H1 (cell line): Measurements from ENCODE around the gene DDHD1. TPM values are rescaled to one million over a fixed set of nuclear protein-coding genes. Genes with fewer than 3 reads are reported as not detected.

ENCODE experiments used
- CTCF ChIA-PET: fragments of 300-600 bp; sonication (Branson Sonifier 250); formaldehyde crosslinking; loops from one replicate; lab custom pipeline; 2021; ENCODE audit not compliant: partially characterized antibody; lab: Charles Lee
- POLR2A ChIA-PET: fragments of 300-600 bp; sonication (Branson Sonifier 250); formaldehyde crosslinking; loops from one replicate; lab custom pipeline; 2021; ENCODE audit warnings: inconsistent platforms; ENCODE audit not compliant: partially characterized antibody; lab: Charles Lee
- DNase-seq, 2 experiments: peaks; one replicate each; pipeline versions ENCODE4 v3.0.0 to v3.0.0-alpha.2; 2010 to 2022; ENCODE audit warnings: low spot score in 2 of 2, low read depth in 1 of 2, mixed read lengths in 1 of 2
- FAIRE-seq: peaks from 2 replicates; lab custom pipeline; 2011; peaks lifted over from hg19 to GRCh38; lab: Jason Lieb, UNC
- H2AFZ ChIP-seq: 2 replicates; pipeline ENCODE4 v1.8.1; 2012; ENCODE audit warnings: low read length, inconsistent platforms
- H2AK5ac ChIP-seq: 2 replicates; pipeline ENCODE4 v1.6.1; 2013; ENCODE audit warnings: low read depth, low read length
- H2BK120ac ChIP-seq: replicated peaks from 2 replicates; pipeline ENCODE3; 2013; ENCODE audit warnings: low read depth, low read length, inconsistent platforms
- H2BK12ac ChIP-seq: 2 replicates; pipeline ENCODE4 v1.6.1; 2013; ENCODE audit warnings: low read depth, low read length
- H2BK15ac ChIP-seq: 2 replicates; pipeline ENCODE4 v1.6.1; 2013; ENCODE audit warnings: low read length
- H2BK20ac ChIP-seq: 2 replicates; pipeline ENCODE4 v1.6.1; 2013; ENCODE audit warnings: low read length
- H2BK5ac ChIP-seq: 2 replicates; pipeline ENCODE4 v1.6.1; 2013; ENCODE audit warnings: low read depth, low read length
- H3K14ac ChIP-seq: 2 replicates; pipeline ENCODE4 v1.6.1; 2013; ENCODE audit warnings: inconsistent platforms; ENCODE audit not compliant: insufficient read length
- H3K18ac ChIP-seq: 2 replicates; pipeline ENCODE4 v1.6.1; 2013; ENCODE audit warnings: low read length; ENCODE audit errors: extremely low read depth
- H3K23ac ChIP-seq: 2 replicates; pipeline ENCODE4 v1.6.1; 2013; ENCODE audit warnings: inconsistent platforms; ENCODE audit not compliant: insufficient read length
- H3K23me2 ChIP-seq: 2 replicates; pipeline ENCODE4 v1.6.1; 2013; ENCODE audit warnings: low read depth, low read length
- H3K27ac ChIP-seq: 2 replicates; pipeline ENCODE4 v1.6.1; 2011; ENCODE audit warnings: low read depth, low read length, inconsistent platforms
- H3K27me3 ChIP-seq, 4 experiments: replicated peaks in 1 of 4; 1 replicate in 1 of 4; 2 replicates in 3 of 4; pipeline versions ENCODE4 v1.6.1 to v1.8.1; 2011 to 2013; ENCODE audit warnings: low read length in 3 of 4, mild to moderate bottlenecking in 3 of 4, inconsistent platforms in 2 of 4, mixed read lengths in 2 of 4, moderate library complexity in 1 of 4; ENCODE audit not compliant: control insufficient read depth in 3 of 4, insufficient read depth in 3 of 4; ENCODE audit errors: extremely low read depth in 1 of 4
- H3K36me3 ChIP-seq, 4 experiments: 2 replicates each; pipeline versions ENCODE4 v1.6.1 to v1.8.1; 2011 to 2013; ENCODE audit warnings: mild to moderate bottlenecking in 4 of 4, low read length in 3 of 4, moderate library complexity in 2 of 4, control low read depth in 1 of 4, inconsistent platforms in 1 of 4; ENCODE audit not compliant: insufficient read depth in 4 of 4, control insufficient read depth in 2 of 4
- H3K4ac ChIP-seq: replicated peaks from 2 replicates; pipeline ENCODE3; 2013; ENCODE audit warnings: low read length, low read depth, mixed read lengths, inconsistent platforms; ENCODE audit not compliant: insufficient read length
- H3K4me1 ChIP-seq, 4 experiments: replicated peaks in 1 of 4; 1 replicate in 1 of 4; 2 replicates in 3 of 4; pipeline versions ENCODE4 v1.6.1 to v1.8.1; 2011 to 2013; ENCODE audit warnings: low read length in 3 of 4, inconsistent platforms in 2 of 4, mixed read lengths in 1 of 4; ENCODE audit not compliant: insufficient read depth in 4 of 4, control insufficient read depth in 3 of 4
- H3K4me2 ChIP-seq, 2 experiments: 2 replicates each; pipeline versions ENCODE4 v1.6.1 to v1.8.1; 2011 to 2013; ENCODE audit warnings: low read depth in 2 of 2, low read length in 2 of 2, control low read depth in 1 of 2, inconsistent platforms in 1 of 2, mild to moderate bottlenecking in 1 of 2; ENCODE audit not compliant: insufficient read depth in 1 of 2
- H3K4me3 ChIP-seq, 4 experiments: fragments of 200-600, 300-600 bp in 1 of 4; sonication (generic), shearing (Covaris generic), sonication (Bioruptor Twin) in 1 of 4; 2 replicates each; pipeline versions ENCODE4 v1.5.1 to v1.8.1; 2011 to 2016; ENCODE audit warnings: low read length in 4 of 4, low read depth in 3 of 4, control low read depth in 2 of 4, inconsistent platforms in 2 of 4, mild to moderate bottlenecking in 2 of 4, mixed read lengths in 1 of 4, moderate library complexity in 1 of 4; ENCODE audit not compliant: insufficient read depth in 2 of 4; ENCODE audit errors: extremely low read depth in 1 of 4
- H3K56ac ChIP-seq: replicated peaks from 2 replicates; pipeline ENCODE3; 2013; ENCODE audit warnings: low read depth, mild to moderate bottlenecking, mixed read lengths, low read length, inconsistent platforms; ENCODE audit not compliant: insufficient read length
- H3K79me1 ChIP-seq: 2 replicates; pipeline ENCODE4 v1.6.1; 2013; ENCODE audit warnings: low read depth, low read length, control low read depth
- H3K79me2 ChIP-seq, 2 experiments: 2 replicates each; pipeline versions ENCODE4 v1.6.1 to v1.8.1; 2012 to 2013; ENCODE audit warnings: low read length in 2 of 2, mild to moderate bottlenecking in 2 of 2, inconsistent platforms in 1 of 2; ENCODE audit not compliant: insufficient read depth in 2 of 2, control insufficient read depth in 1 of 2
- H3K9ac ChIP-seq, 4 experiments: replicated peaks in 1 of 4; 1 replicate in 1 of 4; 2 replicates in 3 of 4; pipeline versions ENCODE4 v1.6.1 to v1.8.1; 2011 to 2013; ENCODE audit warnings: low read depth in 3 of 4, low read length in 3 of 4, control low read depth in 2 of 4, mild to moderate bottlenecking in 2 of 4, moderate library complexity in 2 of 4, inconsistent platforms in 1 of 4; ENCODE audit errors: extremely low read depth in 1 of 4
- H3K9me3 ChIP-seq, 2 experiments: 2 replicates each; pipeline versions ENCODE4 v1.6.1 to v1.8.1; 2012 to 2013; ENCODE audit warnings: mild to moderate bottlenecking in 2 of 2, moderate library complexity in 2 of 2, control low read depth in 1 of 2, inconsistent platforms in 1 of 2, low read depth in 1 of 2, low read length in 1 of 2, mixed read lengths in 1 of 2; ENCODE audit not compliant: insufficient read depth in 2 of 2
- H4K20me1 ChIP-seq, 2 experiments: replicated peaks in 1 of 2; 2 replicates each; pipeline versions ENCODE3 to v1.8.1; 2011 to 2013; ENCODE audit warnings: inconsistent platforms in 2 of 2, low read length in 2 of 2, mild to moderate bottlenecking in 1 of 2; ENCODE audit not compliant: insufficient read depth in 2 of 2, control insufficient read depth in 1 of 2
- H4K5ac ChIP-seq: 2 replicates; pipeline ENCODE4 v1.6.1; 2013; ENCODE audit warnings: low read length, low read depth, mixed read lengths, inconsistent platforms; ENCODE audit not compliant: insufficient read length
- H4K8ac ChIP-seq: 2 replicates; pipeline ENCODE4 v1.8.0; 2013; ENCODE audit warnings: mild to moderate bottlenecking, moderate library complexity, low read length, inconsistent platforms; ENCODE audit not compliant: insufficient read depth; ENCODE audit errors: extremely low read depth
- H4K91ac ChIP-seq: replicated peaks from 2 replicates; pipeline ENCODE3; 2013; ENCODE audit warnings: low read length, mixed read lengths, inconsistent platforms; ENCODE audit not compliant: insufficient read length
- ASH2L ChIP-seq: fragments of 200-600, 300-600 bp; sonication (generic); IDR thresholded peaks from one replicate; pipeline ENCODE4 v1.7.1; 2017; ENCODE audit warnings: low read length
- BACH1 ChIP-seq: IDR thresholded peaks from 2 replicates; pipeline ENCODE4 v1.6.1; 2012; ENCODE audit warnings: low read length, improper control_type of control experiment
- EGR1 ChIP-seq: IDR thresholded peaks from 2 replicates; pipeline ENCODE4 v1.6.1; 2011; ENCODE audit warnings: low read depth, low read length, borderline replicate concordance
- POU5F1 ChIP-seq: IDR thresholded peaks from 2 replicates; pipeline ENCODE4 v1.6.1; 2011; ENCODE audit warnings: low read depth, mild to moderate bottlenecking, low read length, moderate library complexity
- RAD21 ChIP-seq, 2 experiments: IDR thresholded peaks in 1 of 2; conservative IDR thresholded peaks in 1 of 2; 2 replicates each; pipeline ENCODE4 v1.6.1; 2011; ENCODE audit warnings: low read depth in 2 of 2, low read length in 2 of 2, improper control_type of control experiment in 1 of 2, inconsistent platforms in 1 of 2, mild to moderate bottlenecking in 1 of 2, moderate library complexity in 1 of 2
- RBBP5 ChIP-seq: IDR thresholded peaks from 2 replicates; pipeline ENCODE4 v1.7.1; 2012; ENCODE audit warnings: low read depth, mild to moderate bottlenecking, inconsistent platforms, low read length, moderate library complexity, borderline replicate concordance
- RFX5 ChIP-seq: IDR thresholded peaks from 2 replicates; pipeline ENCODE4 v1.6.1; 2011; ENCODE audit warnings: low read depth, low read length, improper control_type of control experiment, borderline replicate concordance
- SP4 ChIP-seq: IDR thresholded peaks from 2 replicates; pipeline ENCODE4 v1.6.1; 2012; ENCODE audit warnings: low read length, inconsistent platforms
- SRF ChIP-seq: IDR thresholded peaks from 2 replicates; pipeline ENCODE4 v1.6.1; 2011; ENCODE audit warnings: mild to moderate bottlenecking, low read depth, low read length, moderate library complexity
- TAF7 ChIP-seq: optimal IDR thresholded peaks from 2 replicates; pipeline ENCODE3; 2011; ENCODE audit warnings: low read depth, mild to moderate bottlenecking, inconsistent platforms, low read length, moderate library complexity, borderline replicate concordance
- WGBS, 2 experiments: shearing (Covaris generic) in 1 of 2; methylation state at CpG; one replicate each; pipeline versions ENCODE4 v1.1.6 to v1.1.7; 2013 to 2015; ENCODE audit warnings: low lambda C conversion rate in 2 of 2, mixed read lengths in 2 of 2, inconsistent platforms in 1 of 2, low coverage in 1 of 2, missing lambda C conversion rate in 1 of 2; ENCODE audit not compliant: insufficient replicate concordance in 2 of 2, insufficient coverage in 1 of 2, insufficient read length in 1 of 2; ENCODE audit errors: extremely low coverage in 1 of 2, missing lambda C conversion rate in 1 of 2; 5-methylcytosine and 5-hydroxymethylcytosine counted together
- polyA plus RNA-seq, 7 experiments: library from polyadenylated mRNA; depleted of rRNA in 3 of 7; stranded (reverse) in 5 of 7; unstranded in 2 of 7; fragments of >200 nt in 5 of 7; fragments of 200-250 nt in 2 of 7; gene quantifications; 1 replicate in 5 of 7; 2 replicates in 1 of 7; 4 replicates in 1 of 7; pipeline versions ENCODE4 v1.2.1 to v1.2.3, GENCODE V29; 2011 to 2013; ENCODE audit warnings: missing spikeins in 2 of 7, mixed read lengths in 2 of 7
- total RNA-seq: library from RNA; stranded (reverse); fragmentation: NEBNext Ultra II Directional; extraction: Animal tissue kit (Norgen Biotek cat#: 25700); gene quantifications from 2 replicates; pipeline ENCODE4 v1.2.1, GENCODE V29; 2021
- TF ChIP-seq, protein P1 (sequence below): IDR thresholded peaks from 2 replicates; pipeline ENCODE4 v1.6.1; 2011; ENCODE audit warnings: low read length, improper control_type of control experiment

DDHD1 gene
- total and polyA plus RNA-seq, 2 of the 8 experiments (the other 6 are each of a cell fraction or from before 2014, with no cell fraction given), result 3.6 to 16.0 TPM

DNA sequence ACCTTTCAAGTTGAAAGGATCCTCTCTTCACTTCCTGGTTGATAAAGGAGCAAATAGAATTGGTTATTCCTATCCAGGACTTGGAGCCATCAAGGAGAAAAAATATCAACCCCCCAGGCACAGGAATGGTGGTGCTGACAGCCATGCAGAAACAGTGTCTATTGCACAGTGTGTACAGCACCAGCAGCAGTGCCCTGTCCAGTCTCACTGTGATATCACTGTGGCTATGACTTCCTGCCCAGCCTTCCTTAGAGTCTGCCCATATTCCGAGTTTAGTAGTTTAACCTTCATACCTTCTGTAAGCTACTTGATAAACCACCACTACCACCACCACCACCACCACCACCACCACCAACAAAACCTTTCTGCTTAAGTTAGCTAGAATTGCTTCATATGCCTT lies 157.1 kb downstream of the DDHD1 start:
- H2AK5ac ChIP-seq, result no peak overlapping the region
- 83% methylated on average over 1 of the region's 1 CpG; no CpG with 5 or more reads in 1 of the 2 experiments for WGBS, 2 experiments

More for the DNA sequence above, 157.1 kb downstream of the DDHD1 start:
- H2BK15ac ChIP-seq, result no peak overlapping the region
- H3K23me2 ChIP-seq, result no peaks in the 10 kb centered on the region
- no peak overlapping the region for H3K18ac ChIP-seq
- no peaks in the 10 kb centered on the region for H3K27me3 ChIP-seq
- ChIA-PET CTCF (interaction anchor here (1.5 kb wide), 1 partner anchor 60 kb away, joined by 3 read pairs; no protein-coding TSS in a partner anchor), POLR2A (no interaction called here)
- H3K4me3 ChIP-seq, result no peak overlapping the region
- no peak overlapping the region for H2BK5ac ChIP-seq
- no peak overlapping the region for H3K4ac ChIP-seq
- no peaks in the 10 kb centered on the region for H3K79me1 ChIP-seq
- H2AFZ ChIP-seq, result no peak overlapping the region
- no peak overlapping the region for H4K8ac ChIP-seq
- no peak for DNase-seq
- no peak overlapping the region; a peak in 1 of 7 replicates for H3K9ac ChIP-seq
- H3K14ac ChIP-seq, result no peak overlapping the region
- H3K4me2 ChIP-seq, result no peak overlapping the region
- no peaks in the 10 kb centered on the region for H3K9me3 ChIP-seq
- no peak overlapping the region for H3K27ac ChIP-seq
- no peak overlapping the region for H3K56ac ChIP-seq
- H3K23ac ChIP-seq, result no peak overlapping the region
- no peaks in the 10 kb centered on the region for H3K36me3 ChIP-seq
- H2BK120ac ChIP-seq, result no peak overlapping the region
- TF ChIP-seq SRF (no peak), ASH2L (no peak), BACH1 (no peak), RAD21 (IDR thresholded peaks at IDR 0.05 in 1 of 2, conservative IDR thresholded peaks at IDR 0.05 in 1 of 2; ENCODE audit: low read depth in 2 of 2, low read length in 2 of 2) (no peak), SP4 (no peak), POU5F1 (no peak), RBBP5 (no peak), RFX5 (no peak), EGR1 (no peak), TAF7 (no peak)
- TF ChIP-seq, protein P1, sequence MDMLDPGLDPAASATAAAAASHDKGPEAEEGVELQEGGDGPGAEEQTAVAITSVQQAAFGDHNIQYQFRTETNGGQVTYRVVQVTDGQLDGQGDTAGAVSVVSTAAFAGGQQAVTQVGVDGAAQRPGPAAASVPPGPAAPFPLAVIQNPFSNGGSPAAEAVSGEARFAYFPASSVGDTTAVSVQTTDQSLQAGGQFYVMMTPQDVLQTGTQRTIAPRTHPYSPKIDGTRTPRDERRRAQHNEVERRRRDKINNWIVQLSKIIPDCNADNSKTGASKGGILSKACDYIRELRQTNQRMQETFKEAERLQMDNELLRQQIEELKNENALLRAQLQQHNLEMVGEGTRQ, result no peak
- no peak for FAIRE-seq
- no peaks in the 10 kb centered on the region for H3K79me2 ChIP-seq
- H2BK12ac ChIP-seq, result no peak overlapping the region
- no peak overlapping the region for H2BK20ac ChIP-seq
- no peaks in the 10 kb centered on the region; a peak in 3 of 7 replicates for H3K4me1 ChIP-seq
- H4K20me1 ChIP-seq, result no peaks in the 10 kb centered on the region
- no peak overlapping the region for H4K5ac ChIP-seq
- H4K91ac ChIP-seq, result no peak overlapping the region
